HepG2 (cell line): ENCODE results near the gene FGF14. TPM values are rescaled to one million over a fixed set of nuclear protein-coding genes. Genes with fewer than 3 reads are reported as not detected.

Experiments used
- ATAC-seq: fragments of 200-7000 bp; cut with Tn5 transposase; 3 replicates; pipeline ENCODE4 v1.9.1; 2020; ENCODE audit warnings: mild to moderate bottlenecking, moderate library complexity
- BruUV-seq: library from RNA; stranded (reverse); fragments of 400-500 nt; replicated peaks from 2 replicates; lab custom pipeline; 2021; lab: Mats Ljungman, UMichigan
- CTCF ChIA-PET: fragments of 300-600 bp; formaldehyde crosslinking; extraction: SDS; loops from one replicate; lab custom pipeline; 2021; ENCODE audit warnings: low total read pairs, inconsistent platforms, low intra/inter-chr PET ratio; lab: Yijun Ruan, JAX
- POLR2A ChIA-PET: fragments of 350-600 bp; sonication (Branson Sonifier 250); formaldehyde crosslinking; loops from one replicate; lab custom pipeline; 2020; ENCODE audit warnings: antibody characterized with exemption, inconsistent platforms; lab: Yijun Ruan, JAX
- DNase-seq: peaks from one replicate; pipeline ENCODE4 v3.0.0-alpha.2; 2015; ENCODE audit warnings: low spot score
- FAIRE-seq: peaks from 3 replicates; lab custom pipeline; 2011; peaks lifted over from hg19 to GRCh38; lab: Jason Lieb, UNC
- H2AFZ ChIP-seq: one replicate; pipeline ENCODE4 v1.6.1; 2011; ENCODE audit warnings: low read length, inconsistent platforms
- H3K27ac ChIP-seq: fragments of 300-600 bp; 3 replicates; pipeline ENCODE4 v1.8.0; 2011; ENCODE audit warnings: mixed run types, mild to moderate bottlenecking, mixed read lengths, low read length, inconsistent platforms; ENCODE audit not compliant: insufficient read depth; ENCODE audit errors: extremely low read length
- H3K27me3 ChIP-seq, 2 experiments: fragments of 200-600 bp in 1 of 2; 2 replicates in 1 of 2; 3 replicates in 1 of 2; pipeline versions ENCODE4 v1.6.0 to v1.8.0; 2011; ENCODE audit warnings: low read length in 2 of 2, mild to moderate bottlenecking in 2 of 2, moderate library complexity in 2 of 2, inconsistent platforms in 1 of 2; ENCODE audit not compliant: insufficient read depth in 2 of 2, control insufficient read depth in 1 of 2
- H3K36me3 ChIP-seq, 2 experiments: fragments of 200-600 bp in 1 of 2; replicated peaks in 1 of 2; 2 replicates in 1 of 2; 3 replicates in 1 of 2; pipeline versions ENCODE4 v1.5.1 to v1.8.0; 2011; ENCODE audit warnings: low read length in 2 of 2, inconsistent platforms in 1 of 2; ENCODE audit not compliant: insufficient read depth in 2 of 2, control insufficient read depth in 1 of 2
- H3K4me1 ChIP-seq: 2 replicates; pipeline ENCODE4 v1.5.1; 2012; ENCODE audit warnings: low read length, inconsistent platforms; ENCODE audit not compliant: insufficient read depth
- H3K4me2 ChIP-seq: 2 replicates; pipeline ENCODE4 v1.6.0; 2011; ENCODE audit warnings: low read depth, low read length, inconsistent platforms
- H3K4me3 ChIP-seq, 3 experiments: fragments of 200-600 bp in 1 of 3; sonication (generic), shearing (Covaris generic) in 1 of 3; replicated peaks in 1 of 3; 2 replicates each; pipeline ENCODE4 v1.5.1; 2011 to 2016; ENCODE audit warnings: low read length in 3 of 3, inconsistent platforms in 2 of 3, low read depth in 2 of 3, mild to moderate bottlenecking in 2 of 3, control low read depth in 1 of 3, mixed read lengths in 1 of 3; ENCODE audit not compliant: insufficient read depth in 1 of 3
- H3K79me2 ChIP-seq: one replicate; pipeline ENCODE4 v1.6.1; 2011; ENCODE audit warnings: low read length, inconsistent platforms; ENCODE audit not compliant: insufficient read depth
- H3K9ac ChIP-seq: 2 replicates; pipeline ENCODE4 v1.6.0; 2011; ENCODE audit warnings: mild to moderate bottlenecking, low read depth, low read length, inconsistent platforms; ENCODE audit not compliant: insufficient read depth
- H3K9me3 ChIP-seq: 2 replicates; pipeline ENCODE4 v1.5.1; 2012; ENCODE audit warnings: mild to moderate bottlenecking, low read length
- H4K20me1 ChIP-seq: 2 replicates; pipeline ENCODE4 v1.6.0; 2011; ENCODE audit warnings: inconsistent platforms, mild to moderate bottlenecking, low read length, moderate library complexity; ENCODE audit not compliant: insufficient read depth
- CHD2 ChIP-seq: IDR thresholded peaks from 2 replicates; pipeline ENCODE4 v1.6.1; 2011; ENCODE audit warnings: low read depth, low read length, improper control_type of control experiment
- FIP1L1 ChIP-seq: fragments of 200-400 bp; formaldehyde crosslinking; IDR thresholded peaks from 2 replicates; pipeline ENCODE4 v1.6.1; 2018; ENCODE audit warnings: low read depth, mild to moderate bottlenecking, low read length, moderate library complexity, borderline replicate concordance; ENCODE audit not compliant: insufficient read depth
- FOXK1 ChIP-seq: sonication (generic); formaldehyde crosslinking; IDR thresholded peaks from 2 replicates; pipeline ENCODE4 v1.4.0; 2020; ENCODE audit warnings: low read depth, missing genetic modification reagents, borderline replicate concordance
- GABPA ChIP-seq, 2 experiments: IDR thresholded peaks; 2 replicates each; pipeline ENCODE4 v1.6.1; 2011 to 2016; ENCODE audit warnings: low read depth in 2 of 2, low read length in 1 of 2, missing biosample characterization in 1 of 2, missing genetic modification characterization in 1 of 2
- HIVEP1 ChIP-seq: sonication (generic); formaldehyde crosslinking; IDR thresholded peaks from 2 replicates; pipeline ENCODE4 v1.4.0; 2020; ENCODE audit warnings: mild to moderate bottlenecking, missing genetic modification reagents
- RFX3 ChIP-seq: IDR thresholded peaks from 2 replicates; pipeline ENCODE4 v1.6.1; 2016; ENCODE audit warnings: missing biosample characterization, missing genetic modification reagents
- RXRB ChIP-seq: IDR thresholded peaks from 2 replicates; pipeline ENCODE4 v1.6.1; 2016; ENCODE audit warnings: borderline replicate concordance, missing genetic modification reagents, missing compliant biosample characterization
- SNRNP70 ChIP-seq: fragments of 200-400 bp; formaldehyde crosslinking; IDR thresholded peaks from 2 replicates; pipeline ENCODE4 v1.6.1; 2017; ENCODE audit warnings: mild to moderate bottlenecking, low read depth, low read length, moderate library complexity
- ZBTB42 ChIP-seq: sonication (generic); formaldehyde crosslinking; IDR thresholded peaks from 2 replicates; pipeline ENCODE4 v1.5.0; 2020; ENCODE audit warnings: mild to moderate bottlenecking, missing genetic modification reagents
- ZNF468 ChIP-seq: sonication (generic); formaldehyde crosslinking; IDR thresholded peaks from 2 replicates; pipeline ENCODE4 v1.8.0; 2022; ENCODE audit warnings: mild to moderate bottlenecking, moderate library complexity, missing genetic modification reagents
- ZNF780A ChIP-seq: sonication (generic); formaldehyde crosslinking; IDR thresholded peaks from 2 replicates; pipeline ENCODE4 v1.8.0; 2022; ENCODE audit warnings: mild to moderate bottlenecking, missing genetic modification reagents, moderate library complexity
- WGBS: methylation state at CpG from one replicate; pipeline ENCODE4 v1.1.6; 2017; ENCODE audit warnings: low lambda C conversion rate; 5-methylcytosine and 5-hydroxymethylcytosine counted together
- in situ Hi-C: cut with HindIII; loops from 2 replicates; pipeline ENCODE4 v1.10.0; 2017; ENCODE audit warnings: low pct_unique_long_range_greater_than_20kb; ENCODE audit not compliant: extremely low pct_ligation_motif_present
- intact Hi-C: fragments of 100-400 bp; cut with micrococcal nuclease; formaldehyde crosslinking; loops from one replicate; pipeline ENCODE4 v1.10.0; 2022; ENCODE audit not compliant: unreplicated experiment
- polyA plus RNA-seq, 8 experiments: library from polyadenylated mRNA; depleted of rRNA in 3 of 8; stranded (reverse) in 7 of 8; unstranded in 1 of 8; fragments of >200 nt; fragmentation: Illumina TruSeq in 4 of 8; extraction: Trizol in 4 of 8; gene quantifications; 2 replicates each; pipeline versions ENCODE4 v1.2.1 to v1.2.3, GENCODE V29; 2011 to 2016; ENCODE audit warnings: low read depth in 4 of 8, missing spikeins in 1 of 8, mixed read lengths in 1 of 8; ENCODE audit not compliant: insufficient read depth in 1 of 8
- total RNA-seq, 5 experiments: library from RNA; depleted of rRNA; stranded (reverse); fragments of >200 nt; fragmentation: Illumina TruSeq; extraction: Trizol; gene quantifications; 2 replicates each; pipeline ENCODE4 v1.2.3, GENCODE V29; 2016; ENCODE audit warnings: low read depth in 1 of 5
- TF ChIP-seq, protein P1 (sequence below): sonication (generic); formaldehyde crosslinking; IDR thresholded peaks from 2 replicates; pipeline ENCODE4 v1.8.1; 2023; ENCODE audit warnings: mild to moderate bottlenecking, missing genetic modification reagents

The FGF14 gene
- total and polyA plus RNA-seq, 2 of the 13 experiments (the other 11 are each of a cell fraction or from before 2014, with no cell fraction given), result not detected

DNA sequence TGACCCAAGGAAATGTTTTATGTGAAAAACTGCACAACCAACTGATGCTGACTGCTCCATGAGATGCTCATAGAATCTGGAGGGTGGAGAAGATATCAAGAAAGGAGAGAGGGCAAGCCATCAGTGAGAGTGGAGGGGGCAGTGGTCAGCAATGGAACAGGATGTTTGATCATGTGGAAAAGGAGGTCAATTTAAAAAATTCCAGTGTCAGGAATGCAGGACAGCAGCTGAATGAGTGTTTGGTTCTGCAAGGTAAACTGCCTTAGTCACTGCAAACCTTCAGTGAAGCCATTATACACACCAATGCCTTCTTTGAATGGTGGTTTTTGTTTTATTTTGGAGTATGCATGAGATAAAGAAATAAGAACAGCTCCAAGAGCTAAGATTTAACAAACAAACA lies 121.5 kb downstream of the FGF14 start:
- no peak for TF ChIP-seq RXRB (CRISPR knock-in tag)

DNA sequence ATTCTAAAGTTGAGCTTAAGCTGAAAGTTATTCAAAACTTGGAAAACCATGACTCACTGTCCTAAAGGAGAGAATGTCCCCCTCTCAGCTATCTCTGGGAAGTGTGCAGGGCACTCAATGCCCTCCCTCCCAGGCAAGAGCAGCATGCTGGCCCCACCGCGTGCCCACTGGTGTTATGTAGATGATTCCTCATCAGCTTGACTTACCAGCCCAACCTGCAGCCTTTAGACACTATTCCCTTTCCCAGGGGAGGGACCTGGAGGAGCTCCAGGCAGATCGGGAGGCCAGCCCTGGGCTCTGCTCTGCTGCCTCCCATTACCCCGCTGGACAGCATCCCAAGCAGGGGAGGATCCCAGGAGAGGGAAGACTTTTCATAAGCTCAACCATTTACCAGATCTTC lies 124.6 kb downstream of the FGF14 start:
- Histone ChIP-seq H3K4me3 (no peak overlapping the region), H3K27ac (no peak overlapping the region)
- in situ Hi-C loops, result no loop called here
- no TSS peak for BruUV-seq
- FAIRE-seq, result no peak
- CTCF ChIA-PET, result no interaction called here
- no peak for TF ChIP-seq RFX3
- TF ChIP-seq, all 625 proteins: peak for 0
- WGBS, result 0% methylated on average over 4 of the region's 4 CpGs
- H3K4me2 ChIP-seq, result no peak overlapping the region
- ATAC-seq (no peak), DNase-seq (no peak)
- no peak overlapping the region for H3K9ac ChIP-seq
- POLR2A ChIA-PET, result no interaction called here
- H2AFZ ChIP-seq, result no peak overlapping the region
- no peaks in the 10 kb centered on the region for H3K4me1 ChIP-seq
- H3K79me2 ChIP-seq, result no peaks in the 10 kb centered on the region
- H4K20me1 ChIP-seq, result no peaks in the 10 kb centered on the region
- intact Hi-C loops, result no loop called here
- H3K36me3 ChIP-seq, result no peaks in the 10 kb centered on the region
- H3K27me3 ChIP-seq, result no peaks in the 10 kb centered on the region
- no peaks in the 10 kb centered on the region for H3K9me3 ChIP-seq

More for the DNA sequence above, 121.5 kb downstream of the FGF14 start:
- no peaks in the 10 kb centered on the region for H3K27me3 ChIP-seq
- no TSS peak for BruUV-seq
- H3K9ac ChIP-seq, result no peak overlapping the region
- H3K4me2 ChIP-seq, result no peak overlapping the region
- no peaks in the 10 kb centered on the region for H3K4me1 ChIP-seq
- FAIRE-seq, result no peak
- H3K27ac ChIP-seq, result no peak overlapping the region
- ChIA-PET POLR2A (no interaction called here), CTCF (no interaction called here)
- intact Hi-C loops (no loop called here), in situ Hi-C loops (no loop called here)
- H3K79me2 ChIP-seq, result no peaks in the 10 kb centered on the region
- H3K4me3 ChIP-seq, result no peak overlapping the region
- no peak overlapping the region for H2AFZ ChIP-seq
- ATAC-seq, result no peak
- H3K9me3 ChIP-seq, result no peaks in the 10 kb centered on the region
- no peaks in the 10 kb centered on the region for H3K36me3 ChIP-seq
- DNase-seq, result no peak
- no peaks in the 10 kb centered on the region for H4K20me1 ChIP-seq

DNA sequence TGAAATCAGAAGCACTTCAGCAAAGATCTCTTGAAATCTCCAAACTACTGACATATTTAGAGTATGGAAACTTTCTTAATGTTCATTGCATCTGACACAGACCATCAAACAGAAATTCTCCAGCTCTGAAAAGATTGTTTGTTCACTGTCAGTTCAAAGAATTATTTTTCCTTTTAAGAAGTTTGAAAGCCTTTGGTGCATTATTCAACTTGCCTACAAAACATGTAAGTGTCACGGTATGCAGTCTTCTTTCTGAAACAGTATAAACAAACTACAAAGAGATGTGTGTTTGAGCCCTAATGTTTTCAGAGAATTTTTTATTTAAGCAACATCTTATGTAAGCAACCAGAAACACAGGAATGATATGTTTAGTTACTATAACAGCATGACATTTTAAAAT lies 125.4 kb downstream of the FGF14 start:
- Histone ChIP-seq H2AFZ (no peak overlapping the region), H3K36me3 (no peaks in the 10 kb centered on the region), H3K4me1 (no peaks in the 10 kb centered on the region), H3K27me3 (no peaks in the 10 kb centered on the region), H3K9ac (no peak overlapping the region), H3K79me2 (no peaks in the 10 kb centered on the region), H3K27ac (no peak overlapping the region), H3K9me3 (no peaks in the 10 kb centered on the region), H3K4me2 (no peak overlapping the region), H3K4me3 (no peak overlapping the region), H4K20me1 (no peaks in the 10 kb centered on the region)
- 0% methylated on average over 1 of the region's 1 CpG for WGBS
- DNase-seq (no peak), FAIRE-seq (no peak), ATAC-seq (no peak)
- CTCF ChIA-PET, result no interaction called here
- POLR2A ChIA-PET, result no interaction called here
- in situ Hi-C loops, result no loop called here
- intact Hi-C loops, result no loop called here
- no TSS peak for BruUV-seq
- TF ChIP-seq FIP1L1, result no peak
- no peak for TF ChIP-seq ZNF468 (CRISPR knock-in tag)
- TF ChIP-seq HIVEP1 (CRISPR knock-in tag), result no peak
- TF ChIP-seq ZNF780A, result no peak
- TF ChIP-seq, protein P1, sequence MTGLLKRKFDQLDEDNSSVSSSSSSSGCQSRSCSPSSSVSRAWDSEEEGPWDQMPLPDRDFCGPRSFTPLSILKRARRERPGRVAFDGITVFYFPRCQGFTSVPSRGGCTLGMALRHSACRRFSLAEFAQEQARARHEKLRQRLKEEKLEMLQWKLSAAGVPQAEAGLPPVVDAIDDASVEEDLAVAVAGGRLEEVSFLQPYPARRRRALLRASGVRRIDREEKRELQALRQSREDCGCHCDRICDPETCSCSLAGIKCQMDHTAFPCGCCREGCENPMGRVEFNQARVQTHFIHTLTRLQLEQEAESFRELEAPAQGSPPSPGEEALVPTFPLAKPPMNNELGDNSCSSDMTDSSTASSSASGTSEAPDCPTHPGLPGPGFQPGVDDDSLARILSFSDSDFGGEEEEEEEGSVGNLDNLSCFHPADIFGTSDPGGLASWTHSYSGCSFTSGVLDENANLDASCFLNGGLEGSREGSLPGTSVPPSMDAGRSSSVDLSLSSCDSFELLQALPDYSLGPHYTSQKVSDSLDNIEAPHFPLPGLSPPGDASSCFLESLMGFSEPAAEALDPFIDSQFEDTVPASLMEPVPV, result no peak
- TF ChIP-seq FOXK1, result no peak
- TF ChIP-seq SNRNP70, result no peak
- TF ChIP-seq GABPA (IDR thresholded peaks at IDR 0.05; ENCODE audit: low read depth, low read length), result no peak
- no peak for TF ChIP-seq GABPA (CRISPR knock-in tag; IDR thresholded peaks at IDR 0.05; ENCODE audit: low read depth)
- TF ChIP-seq CHD2, result no peak
- TF ChIP-seq ZBTB42, result no peak
